NCI-H2107 treated with DMSO at 0.1 percent for 48 hours (cell line): Measurements from ENCODE around the gene S100A5.

Experiments used
- DNase-seq: peaks from one replicate; lab custom pipeline; 2025; ENCODE audit not compliant: unreplicated experiment; lab: John Stamatoyannopoulos, UW

The S100A5 gene

DNA sequence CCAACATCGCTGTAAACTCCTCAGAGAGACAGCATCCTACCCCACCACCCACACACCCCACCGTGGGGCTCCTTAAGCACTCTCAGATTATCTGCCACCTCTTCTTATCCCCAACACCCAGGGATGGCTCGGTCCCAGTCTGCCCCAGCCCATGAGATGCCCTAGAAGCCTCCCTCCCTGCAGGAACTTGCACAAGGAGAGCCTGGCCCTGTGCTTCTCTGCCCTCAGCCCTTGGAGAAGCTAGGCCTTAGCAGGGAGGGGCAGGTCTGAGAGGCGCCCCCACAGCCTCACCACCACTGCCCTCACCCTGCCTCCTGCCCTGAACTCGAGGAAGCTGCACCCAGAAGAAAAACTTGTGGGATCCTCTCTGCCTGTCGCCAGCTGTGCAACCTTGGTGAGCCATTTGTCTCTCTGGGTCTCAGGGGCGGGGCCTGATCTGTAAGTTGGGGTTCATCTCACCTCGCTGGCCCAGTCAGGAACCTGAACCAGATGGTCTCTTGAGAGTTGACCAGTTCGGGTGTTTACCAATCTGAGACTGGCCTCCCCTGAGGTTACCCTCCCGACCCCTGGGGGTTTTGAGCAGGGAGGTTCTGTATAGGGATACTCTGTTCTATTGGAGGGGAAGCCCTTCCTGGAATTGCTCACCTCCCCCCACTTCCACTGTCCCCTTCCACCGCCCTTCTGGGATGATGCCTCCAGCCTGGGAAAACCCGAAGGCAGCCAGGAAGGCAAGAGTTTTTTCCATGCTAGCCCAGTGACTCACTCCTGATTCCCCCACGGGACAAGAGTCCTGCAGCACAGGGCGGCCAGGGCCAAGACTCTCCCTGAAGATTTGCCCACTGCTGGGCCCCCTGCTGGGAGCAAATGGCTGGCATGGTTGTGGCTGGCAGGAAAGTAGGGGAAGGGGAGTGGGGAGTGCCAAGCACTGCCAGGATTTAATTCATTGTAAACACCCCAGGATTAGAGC is 8.3 kb upstream of the S100A5 start, which contains the start of gene S100A3:
TSS of gene S100A3 (minus strand) at position 537 of the 967 bp plus-strand sequence. CDS start 773 bp downstream, outside the sequence.
- DNase-seq: no peak

DNA sequence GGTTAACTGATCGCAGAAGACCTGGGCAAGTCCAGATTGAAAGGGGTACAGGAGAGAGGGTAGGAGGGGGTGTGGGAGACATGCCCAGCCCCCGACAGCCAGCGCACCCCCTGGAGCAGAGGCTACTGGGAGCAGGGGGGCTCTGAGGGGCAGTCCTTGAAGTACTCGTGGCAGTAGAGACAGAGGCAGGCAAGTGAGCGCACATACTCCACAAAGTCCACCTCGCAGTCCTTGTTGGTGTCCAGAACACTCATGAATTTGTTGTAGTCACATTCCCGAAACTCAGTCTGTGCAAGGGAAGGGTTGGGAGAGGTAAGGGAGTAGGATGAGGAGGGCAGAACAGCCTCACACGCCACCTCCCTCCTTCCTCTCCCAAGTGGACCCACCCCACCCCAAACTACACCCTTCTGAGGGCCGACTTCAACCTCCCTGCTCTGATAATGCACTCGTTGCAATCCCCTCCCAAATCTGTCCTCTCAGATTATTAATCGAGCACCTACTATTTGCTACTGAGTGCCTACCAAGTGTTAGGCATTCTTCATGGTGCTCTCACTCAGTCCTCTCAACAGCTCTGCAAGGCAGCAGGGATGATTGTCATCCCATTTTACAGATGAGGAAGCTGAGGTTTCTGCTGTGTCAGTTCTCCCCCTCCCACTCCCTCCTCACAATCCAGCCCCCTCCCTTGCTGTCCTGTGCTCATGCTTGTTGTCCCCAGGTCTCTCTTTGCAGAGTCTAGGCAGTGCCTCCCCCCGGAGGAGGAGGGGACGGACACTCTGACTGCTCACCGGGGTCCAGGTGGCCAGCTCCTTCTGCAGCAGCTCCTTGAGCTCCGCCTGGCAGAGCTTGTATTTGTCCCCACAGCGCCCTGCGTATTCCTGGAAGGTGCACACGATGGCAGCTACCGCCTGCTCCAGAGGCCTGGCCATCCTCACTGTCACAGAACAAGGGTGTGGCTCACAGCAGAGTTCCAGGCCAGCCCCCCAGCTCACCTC is 7.1 kb upstream of the S100A5 start:
- DNase-seq: no peak

DNA sequence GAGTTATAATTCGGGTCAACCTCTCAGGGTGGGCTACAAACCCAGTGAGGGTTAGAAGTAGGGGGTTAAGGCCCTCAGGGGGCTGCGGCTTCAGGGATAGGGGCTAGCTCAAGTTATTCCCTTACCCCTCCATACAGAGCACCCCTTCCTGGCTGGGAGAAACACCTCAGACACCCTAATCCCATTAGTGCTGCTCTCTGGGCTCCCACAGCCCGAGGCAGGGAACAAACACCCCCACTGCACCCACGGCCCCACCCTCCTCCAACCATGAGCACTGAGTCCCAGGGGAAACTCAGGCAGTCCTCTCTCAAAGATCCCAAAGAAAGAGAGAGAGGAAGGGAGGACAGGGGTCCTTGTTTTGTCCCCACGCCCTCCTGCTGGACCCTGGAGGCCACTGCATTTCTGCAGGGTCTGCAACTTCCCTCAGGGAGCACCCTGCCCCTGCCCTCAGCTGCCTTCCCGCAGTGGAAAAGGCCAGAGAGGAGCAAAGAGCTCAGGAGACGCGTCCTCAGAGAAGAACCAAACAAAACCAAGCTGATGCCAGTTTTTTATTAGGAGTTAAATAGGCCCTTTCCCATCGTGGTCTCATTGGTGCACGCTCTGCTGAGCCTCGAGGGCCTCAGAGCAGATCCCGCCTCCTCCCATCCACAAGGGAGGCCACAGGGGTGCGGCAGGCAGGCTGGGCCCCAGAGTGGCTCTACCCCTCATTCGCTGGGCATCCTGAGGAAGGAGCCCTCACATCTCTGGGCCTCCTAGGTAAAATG is 6.2 kb upstream of the S100A5 start:
- peak; percentile 83 for DNase-seq

DNA sequence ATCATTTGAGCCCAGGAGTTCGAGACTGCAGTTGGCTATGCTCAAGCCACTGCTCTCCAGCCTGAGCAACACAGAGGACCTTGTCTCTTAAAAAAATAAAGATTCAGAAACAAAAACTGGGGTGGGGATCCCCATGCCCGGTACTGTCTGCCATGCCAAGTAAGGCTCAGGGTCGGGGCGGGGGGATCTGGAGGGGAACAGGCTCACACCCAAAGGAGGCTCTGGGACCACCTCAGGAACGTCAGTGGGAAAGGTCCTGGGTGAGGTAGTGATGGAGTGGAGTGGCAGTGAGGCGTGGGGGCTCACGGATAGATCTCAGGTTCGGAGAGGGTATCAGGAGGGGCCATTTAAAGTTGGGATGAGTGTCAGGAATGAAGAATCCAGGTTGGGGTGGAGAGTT is 5.6 kb upstream of the S100A5 start:
- DNase-seq: no peak

DNA sequence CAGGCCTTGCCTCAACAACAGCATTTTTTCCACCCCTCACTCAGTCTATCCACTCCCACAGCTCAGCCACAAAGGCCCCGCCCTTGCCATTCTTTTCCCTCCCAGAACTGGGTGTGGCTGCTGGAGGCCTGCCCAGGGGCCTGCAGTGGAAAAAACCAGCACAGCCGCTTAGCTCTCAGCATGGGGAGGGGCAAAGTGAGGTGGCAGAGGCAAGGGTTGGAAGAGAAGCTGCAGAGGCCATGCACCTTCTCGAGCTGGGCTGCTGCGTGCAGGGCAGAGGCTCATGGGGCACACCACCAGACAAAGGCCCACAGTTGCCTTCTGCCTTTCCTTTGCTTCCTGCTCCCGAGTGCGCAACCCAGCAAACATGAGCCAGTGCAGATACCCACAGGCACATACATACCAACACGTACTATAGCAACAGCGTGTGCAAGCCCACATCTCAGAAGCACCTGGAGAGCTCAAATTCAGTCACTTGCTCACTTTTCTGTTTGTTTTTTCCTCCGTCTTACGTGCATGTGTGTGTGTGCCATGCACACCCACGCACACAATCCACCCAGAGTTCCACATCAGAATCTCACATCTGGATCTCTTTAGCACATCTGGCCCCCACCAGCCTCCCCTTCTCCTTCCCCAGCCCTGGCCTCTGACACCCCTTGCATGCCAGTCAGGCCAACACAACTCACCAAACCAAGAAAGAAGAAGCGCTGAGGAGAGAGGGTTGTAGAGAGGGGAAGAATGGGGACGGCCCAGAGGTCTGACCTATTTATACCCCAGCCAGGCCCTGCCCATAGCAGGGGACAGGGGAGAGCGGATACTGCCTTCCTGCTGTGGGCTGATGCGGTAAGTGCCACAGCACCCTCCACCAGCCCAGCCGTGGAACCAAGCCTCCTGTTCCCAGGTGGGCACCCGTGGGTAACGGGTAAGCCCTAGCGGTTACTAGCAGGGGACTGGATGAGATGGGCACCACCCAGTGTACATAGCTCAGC is 4.6 kb upstream of the S100A5 start, which contains the start of gene S100A4:
TSS of gene S100A4 (minus strand) at position 740 of the 989 bp plus-strand sequence. CDS start 1,012 bp downstream, outside the sequence.
- peak; percentile 95 for DNase-seq

DNA sequence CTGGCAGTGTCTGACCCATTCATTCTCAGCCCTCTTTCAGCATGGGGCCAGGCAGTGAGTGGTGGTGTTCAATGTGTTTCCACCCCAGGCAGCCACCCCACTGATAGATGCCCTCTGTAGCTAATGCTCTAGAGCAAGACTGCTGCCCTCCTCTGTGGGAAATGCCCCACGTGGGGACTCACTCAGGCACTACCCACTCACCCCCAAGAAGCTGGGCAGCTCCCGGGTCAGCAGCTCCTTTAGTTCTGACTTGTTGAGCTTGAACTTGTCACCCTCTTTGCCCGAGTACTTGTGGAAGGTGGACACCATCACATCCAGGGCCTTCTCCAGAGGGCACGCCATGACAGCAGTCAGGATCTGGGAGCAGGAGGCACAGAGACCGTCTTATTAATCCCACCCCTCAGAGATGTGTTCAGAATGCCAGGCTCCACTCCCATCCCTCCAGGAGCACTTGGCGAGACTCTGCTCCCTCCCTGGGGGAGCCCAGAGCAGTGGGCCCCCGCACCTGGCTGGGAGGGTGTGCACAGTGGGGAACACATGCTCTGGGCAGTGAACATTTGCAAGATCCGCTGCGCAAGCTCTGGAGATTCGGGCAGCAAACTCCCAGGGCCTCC is 3.8 kb upstream of the S100A5 start:
- DNase-seq: no peak

DNA sequence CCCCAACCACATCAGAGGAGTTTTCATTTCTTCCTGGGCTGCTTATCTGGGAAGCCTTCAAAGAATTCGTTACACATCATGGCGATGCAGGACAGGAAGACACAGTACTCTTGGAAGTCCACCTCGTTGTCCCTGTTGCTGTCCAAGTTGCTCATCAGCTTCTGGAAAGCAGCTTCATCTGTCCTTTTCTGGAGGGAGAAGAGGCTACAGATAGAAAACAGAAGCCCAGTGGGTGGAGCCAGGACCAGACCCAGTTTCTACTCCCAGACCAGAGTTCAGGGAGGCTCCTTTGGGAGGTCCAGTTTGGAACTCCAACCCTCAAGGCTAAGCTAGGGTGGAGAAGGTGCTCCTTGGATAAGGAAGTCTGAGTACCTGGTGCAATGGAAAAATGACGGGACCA is 3.0 kb upstream of the S100A5 start:
- no peak for DNase-seq

DNA sequence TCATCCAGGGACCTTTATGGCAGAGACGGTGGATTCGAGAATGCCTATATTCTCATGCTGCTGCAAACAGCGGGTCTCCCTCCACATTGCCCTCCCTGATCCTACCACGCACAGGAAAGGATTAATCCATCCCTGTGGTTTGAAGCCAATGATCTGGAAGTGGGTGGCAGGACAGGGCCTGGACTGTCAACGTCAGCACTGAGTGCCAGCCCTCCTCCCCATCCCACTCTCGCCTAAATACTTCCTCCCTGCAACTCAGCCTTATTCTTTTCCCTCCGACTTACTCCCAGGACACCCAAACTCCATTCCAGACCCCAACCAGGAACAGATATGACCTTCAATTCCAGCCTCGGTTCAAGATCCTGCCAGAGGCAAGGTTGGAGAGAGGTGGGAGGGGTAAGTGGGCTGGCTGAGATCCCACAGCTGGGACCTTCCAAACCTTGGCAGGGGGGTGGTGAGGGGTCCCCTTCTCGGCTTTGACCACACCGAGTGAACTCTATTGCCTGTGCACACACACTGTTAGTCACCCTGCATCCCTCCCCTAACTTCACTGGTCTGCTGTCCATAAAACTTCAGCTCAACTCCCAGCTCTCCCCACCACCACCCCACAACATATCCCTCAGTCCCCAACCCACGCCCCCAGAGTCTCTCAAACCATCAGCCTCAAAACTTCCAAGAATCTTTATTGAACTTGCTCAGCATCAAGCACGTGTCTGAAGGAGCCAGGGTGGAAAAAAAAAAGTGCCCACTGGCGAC is 2.4 kb upstream of the S100A5 start:
- no peak for DNase-seq

DNA sequence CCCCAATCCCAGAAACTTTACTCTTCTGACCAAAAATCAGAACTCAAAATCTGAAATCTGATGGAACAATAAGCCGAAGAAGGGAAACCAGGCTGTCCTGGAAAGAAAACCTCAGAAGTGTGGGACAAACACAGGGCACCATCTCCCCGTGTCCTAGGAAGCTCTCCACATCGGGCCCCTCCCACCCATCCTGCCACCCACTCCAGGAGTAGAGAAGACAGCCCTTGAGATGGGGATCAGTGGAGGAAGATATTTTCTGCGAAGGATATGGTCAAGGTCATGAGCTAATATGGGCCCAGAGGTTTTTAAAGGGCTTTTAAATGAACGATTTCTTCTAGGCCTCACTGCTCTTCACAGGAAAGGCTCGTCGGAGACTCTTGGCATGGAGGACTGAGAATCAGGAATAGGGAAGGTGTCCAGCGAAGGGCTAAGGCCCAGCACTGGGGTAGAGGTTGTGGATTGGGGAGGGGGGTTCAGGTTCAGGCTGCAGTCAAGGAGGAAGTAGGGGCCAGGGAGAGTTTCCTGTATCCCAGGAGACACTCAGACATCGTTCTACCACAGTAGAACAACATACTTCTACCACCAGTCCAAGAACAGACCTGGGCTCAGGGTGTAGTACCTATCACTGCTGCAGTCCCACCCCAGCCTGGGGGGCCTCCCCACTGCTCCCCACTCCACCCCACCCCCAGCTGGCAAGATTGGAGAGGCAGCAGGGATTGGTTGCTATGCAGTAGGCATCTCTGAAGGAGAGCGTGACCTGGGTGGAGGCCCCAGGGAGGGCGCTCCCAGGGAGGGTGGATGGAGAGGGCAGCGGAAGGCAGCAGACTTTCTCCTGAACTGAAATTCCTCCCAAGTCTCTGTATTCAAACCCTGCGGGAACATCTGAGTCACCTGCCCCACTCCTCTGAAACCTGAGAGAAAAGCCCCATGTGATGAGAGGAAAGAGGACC is 1.2 kb upstream of the S100A5 start:
- no peak for DNase-seq

DNA sequence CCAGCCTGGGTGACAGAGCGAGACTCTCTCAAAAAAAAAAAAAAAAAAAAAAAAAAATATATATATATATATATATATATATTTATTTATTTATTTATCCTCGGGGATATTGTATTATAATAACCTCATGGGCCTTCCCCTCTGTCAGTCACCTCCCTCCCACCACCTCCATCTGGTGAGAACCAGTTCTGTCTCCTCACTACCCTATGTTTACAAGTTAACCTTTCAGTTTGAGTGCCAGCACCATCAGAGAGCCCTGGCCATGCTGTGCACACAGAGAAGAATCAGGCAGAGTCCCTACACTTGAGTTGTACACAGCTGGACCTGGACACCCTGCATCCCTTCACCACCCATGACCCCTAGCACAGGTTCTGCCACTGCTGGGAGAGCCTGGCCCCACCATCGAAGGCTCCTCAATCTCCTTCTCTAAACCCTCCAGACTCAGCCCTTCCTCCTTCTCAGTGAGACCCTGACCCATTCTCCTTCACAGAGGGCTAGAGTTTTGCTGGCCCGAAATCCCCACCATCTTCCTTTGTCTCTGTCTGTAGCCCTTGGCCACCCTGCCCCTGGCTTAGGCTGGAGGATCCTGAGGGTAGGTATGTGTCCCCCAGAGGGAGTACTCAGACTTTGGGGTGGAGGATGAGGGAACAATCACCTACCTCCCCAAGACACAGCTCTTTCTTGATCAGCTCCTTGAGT is 1.2 kb downstream of the S100A5 start:
- no peak for DNase-seq

DNA sequence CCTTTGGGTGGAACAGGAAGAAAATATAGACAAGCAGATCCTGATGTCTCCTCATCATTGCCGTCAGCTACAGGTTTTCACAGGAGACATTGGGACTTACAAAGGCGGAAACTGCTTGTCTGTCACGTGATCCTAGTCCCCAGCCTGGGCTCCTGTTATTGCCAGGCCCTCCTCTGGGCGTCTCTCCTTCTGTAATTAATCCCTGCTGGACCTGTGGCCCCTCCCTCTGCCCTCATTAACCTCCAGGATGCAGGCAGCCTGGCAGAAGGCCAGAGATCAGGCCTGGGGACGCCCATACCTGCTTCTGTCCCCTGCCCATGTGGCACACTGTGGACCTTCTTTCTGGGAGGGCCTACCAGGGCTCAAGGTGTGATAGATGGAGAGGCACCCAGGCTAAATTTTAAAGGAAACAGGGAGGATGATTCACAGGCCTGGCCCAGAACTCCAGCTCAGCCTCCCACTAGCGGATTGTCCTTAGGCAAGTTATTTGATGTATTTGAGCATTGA is 2.4 kb downstream of the S100A5 start:
- peak; percentile 84 for DNase-seq

DNA sequence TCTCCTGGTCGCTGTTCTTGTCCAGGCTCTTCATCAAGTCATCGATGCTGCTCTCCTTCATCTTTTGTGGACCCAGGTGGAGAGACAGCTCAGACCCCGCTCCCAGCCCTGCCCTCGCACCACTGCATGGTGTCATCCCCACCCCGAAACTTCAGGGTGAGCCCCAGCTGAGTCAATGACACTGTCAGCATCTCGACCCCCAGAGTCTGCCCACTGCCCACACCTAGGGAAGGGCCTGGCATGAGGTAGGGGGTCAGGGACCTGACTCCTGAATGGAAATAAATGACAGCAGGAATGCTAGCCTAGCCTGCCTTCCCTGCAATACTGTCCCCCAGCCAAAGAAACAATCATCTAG is 3.4 kb downstream of the S100A5 start:
- no peak for DNase-seq

DNA sequence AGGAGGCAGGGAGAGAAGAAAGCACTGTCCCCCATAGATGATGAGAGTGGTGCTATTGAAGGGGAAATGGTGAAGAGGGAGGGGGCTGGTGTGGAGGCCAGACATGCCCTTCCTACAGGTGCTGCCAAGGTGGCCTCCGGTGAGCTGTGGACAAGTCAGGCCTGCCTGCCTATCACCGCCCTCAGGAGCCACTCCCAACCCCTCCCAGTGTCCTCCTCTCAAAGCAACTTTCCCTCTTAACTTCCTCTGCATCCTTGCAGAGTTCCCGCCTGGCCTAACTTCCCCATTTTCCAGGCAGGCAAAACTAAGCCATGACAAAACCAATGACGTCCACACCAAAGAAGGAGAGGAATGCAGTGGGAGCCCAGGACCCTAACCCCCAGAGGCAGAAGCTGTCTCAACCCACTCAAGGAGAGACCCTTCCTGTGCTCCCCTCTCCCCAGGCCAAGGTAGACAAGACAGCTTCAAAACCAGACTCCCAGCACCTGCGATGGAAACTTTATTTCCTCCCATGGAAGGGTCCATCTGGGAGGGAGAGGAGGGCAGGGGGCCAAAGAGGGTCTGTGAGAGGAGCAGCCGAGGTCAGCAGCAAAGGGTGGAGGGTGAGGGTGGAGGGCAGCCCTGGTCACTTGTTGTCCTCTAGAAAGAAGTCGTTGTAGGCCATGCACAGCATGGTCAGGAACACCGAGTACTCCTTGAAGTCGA is 3.9 kb downstream of the S100A5 start:
- no peak for DNase-seq

DNA sequence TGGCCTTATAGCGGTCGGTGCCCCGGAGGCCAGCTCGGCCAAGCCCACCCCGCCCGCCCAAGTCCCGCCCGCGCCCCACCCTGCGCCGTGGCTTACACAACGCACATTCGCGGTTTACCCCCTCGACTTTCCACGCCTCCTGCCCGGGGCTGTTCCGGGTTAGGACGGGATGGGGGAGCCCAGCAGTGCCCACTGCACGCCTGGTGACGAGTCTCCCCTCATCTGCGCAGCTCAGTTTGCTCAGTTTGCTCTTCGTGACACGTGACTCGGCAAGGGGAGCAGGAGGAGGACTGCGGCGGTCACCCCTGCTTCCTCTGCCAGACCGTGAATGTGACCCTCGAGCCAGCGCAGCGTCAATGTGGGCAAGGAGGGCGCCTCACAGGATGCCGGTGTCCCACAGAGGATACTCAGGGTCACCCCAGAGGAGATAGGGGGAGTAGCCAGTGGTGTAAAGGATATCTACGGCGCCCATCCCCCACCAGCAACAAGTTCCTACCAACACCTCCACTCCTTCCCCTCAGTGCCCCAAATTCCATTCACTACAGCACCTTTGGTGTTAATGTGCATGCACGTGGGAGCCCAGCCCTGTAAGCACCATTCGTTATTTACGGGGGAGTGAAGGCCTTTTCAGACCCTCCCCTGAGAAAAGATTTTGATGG is 4.6 kb downstream of the S100A5 start:
- peak; percentile 76 for DNase-seq
